ENCODE data around the gene ACYP2.

DNA sequence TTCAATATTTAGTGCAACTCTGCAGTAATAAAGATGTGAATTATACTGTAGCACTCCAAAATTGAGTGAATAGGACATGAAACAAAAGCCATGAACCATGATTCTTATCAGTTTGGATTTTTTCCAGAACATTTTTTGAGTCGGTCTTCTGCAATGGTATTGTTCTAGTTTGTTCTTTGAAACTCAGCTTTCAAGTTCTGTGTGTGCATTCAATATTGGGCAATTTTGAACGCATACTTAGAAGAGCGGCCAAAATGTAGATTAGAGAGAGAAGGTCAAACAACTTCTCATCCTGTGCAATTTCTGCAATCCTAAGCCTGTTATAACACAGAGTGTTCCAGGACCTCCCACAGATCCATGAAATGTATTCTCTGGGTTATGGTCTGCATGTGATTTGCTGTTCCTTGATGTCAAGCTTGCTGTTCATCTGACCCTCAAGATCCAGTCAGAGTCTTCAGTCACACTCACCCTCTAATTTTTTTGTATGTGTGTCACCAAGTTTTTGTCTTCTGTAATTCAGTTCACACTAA lies 92.3 kb downstream of the ACYP2 start:
- TF ChIP-seq, protein P1, sequence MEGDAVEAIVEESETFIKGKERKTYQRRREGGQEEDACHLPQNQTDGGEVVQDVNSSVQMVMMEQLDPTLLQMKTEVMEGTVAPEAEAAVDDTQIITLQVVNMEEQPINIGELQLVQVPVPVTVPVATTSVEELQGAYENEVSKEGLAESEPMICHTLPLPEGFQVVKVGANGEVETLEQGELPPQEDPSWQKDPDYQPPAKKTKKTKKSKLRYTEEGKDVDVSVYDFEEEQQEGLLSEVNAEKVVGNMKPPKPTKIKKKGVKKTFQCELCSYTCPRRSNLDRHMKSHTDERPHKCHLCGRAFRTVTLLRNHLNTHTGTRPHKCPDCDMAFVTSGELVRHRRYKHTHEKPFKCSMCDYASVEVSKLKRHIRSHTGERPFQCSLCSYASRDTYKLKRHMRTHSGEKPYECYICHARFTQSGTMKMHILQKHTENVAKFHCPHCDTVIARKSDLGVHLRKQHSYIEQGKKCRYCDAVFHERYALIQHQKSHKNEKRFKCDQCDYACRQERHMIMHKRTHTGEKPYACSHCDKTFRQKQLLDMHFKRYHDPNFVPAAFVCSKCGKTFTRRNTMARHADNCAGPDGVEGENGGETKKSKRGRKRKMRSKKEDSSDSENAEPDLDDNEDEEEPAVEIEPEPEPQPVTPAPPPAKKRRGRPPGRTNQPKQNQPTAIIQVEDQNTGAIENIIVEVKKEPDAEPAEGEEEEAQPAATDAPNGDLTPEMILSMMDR (IDR thresholded peaks at IDR 0.05; ENCODE audit: borderline replicate concordance, extremely low read depth, low read length, poor library complexity, severe bottlenecking) = no peak
- no peak for TF ChIP-seq EZH2 (IDR thresholded peaks at IDR 0.05; ENCODE audit: borderline replicate concordance, low read depth, low read length, severe bottlenecking)

Data from DND-41 (cell line).